K562 (cell line): ENCODE results near the gene FBXL13. TPM values are rescaled to one million over a fixed set of nuclear protein-coding genes. Genes with fewer than 3 reads are reported as not detected.

Source experiments
- ATAC-seq: fragments of 200-7000 bp; cut with Tn5 transposase; 3 replicates; pipeline ENCODE4 v1.9.1; 2020; ENCODE audit warnings: moderate library complexity
- BruUV-seq: library from RNA; stranded (reverse); fragments of 400-500 nt; replicated peaks from 2 replicates; lab custom pipeline; 2021; lab: Mats Ljungman, UMichigan
- CTCF ChIA-PET: fragments of 300-600 bp; formaldehyde crosslinking; extraction: SDS; loops from one replicate; lab custom pipeline; 2021; ENCODE audit warnings: low intra/inter-chr PET ratio; lab: Yijun Ruan, JAX
- POLR2A ChIA-PET: fragments of 300-600, 350-650 bp; sonication (Branson Sonifier 250); formaldehyde crosslinking; extraction: SDS; loops from one replicate; lab custom pipeline; 2021; ENCODE audit warnings: antibody characterized with exemption, inconsistent platforms; lab: Yijun Ruan, JAX
- DNase-seq, 4 experiments: peaks; one replicate each; pipeline versions ENCODE4 v3.0.0 to v3.0.0-alpha.2; 2011 to 2018; ENCODE audit warnings: low spot score in 3 of 4, mixed read lengths in 3 of 4; ENCODE audit errors: extremely low read depth in 1 of 4
- FAIRE-seq: peaks from 2 replicates; lab custom pipeline; 2011; peaks lifted over from hg19 to GRCh38; lab: Jason Lieb, UNC
- H2AFZ ChIP-seq: 2 replicates; pipeline ENCODE4 v1.6.0; 2011; ENCODE audit warnings: low read depth, low read length, control low read depth, inconsistent platforms
- H3K27ac ChIP-seq: fragments of 200-600 bp; 3 replicates; pipeline ENCODE4 v1.8.0; 2011; ENCODE audit warnings: low read depth, mild to moderate bottlenecking, control low read depth, inconsistent platforms, low read length, moderate library complexity, mixed read lengths; ENCODE audit errors: extremely low read depth
- H3K27me3 ChIP-seq, 2 experiments: fragments of 300-600 bp in 1 of 2; 2 replicates in 1 of 2; 3 replicates in 1 of 2; pipeline versions ENCODE4 v1.6.0 to v1.8.0; 2011; ENCODE audit warnings: inconsistent platforms in 2 of 2, low read length in 2 of 2, mild to moderate bottlenecking in 1 of 2, mixed read lengths in 1 of 2, moderate library complexity in 1 of 2; ENCODE audit not compliant: control insufficient read depth in 2 of 2, insufficient read depth in 2 of 2
- H3K36me3 ChIP-seq: fragments of 300-600 bp; 3 replicates; pipeline ENCODE4 v1.8.0; 2011; ENCODE audit warnings: mild to moderate bottlenecking, low read length, inconsistent platforms; ENCODE audit not compliant: control insufficient read depth, insufficient read depth
- H3K4me1 ChIP-seq, 2 experiments: fragments of 200-600 bp in 1 of 2; replicated peaks in 1 of 2; 2 replicates in 1 of 2; 3 replicates in 1 of 2; pipeline versions ENCODE4 v1.5.1 to v1.8.0; 2011; ENCODE audit warnings: inconsistent platforms in 2 of 2, low read length in 2 of 2, mild to moderate bottlenecking in 1 of 2, mixed read lengths in 1 of 2, moderate library complexity in 1 of 2; ENCODE audit not compliant: control insufficient read depth in 2 of 2, insufficient read depth in 2 of 2
- H3K4me2 ChIP-seq: 2 replicates; pipeline ENCODE4 v1.6.1; 2011; ENCODE audit warnings: low read length, control low read depth, inconsistent platforms, mixed read lengths; ENCODE audit not compliant: insufficient read depth
- H3K4me3 ChIP-seq: fragments of 200-600 bp; sonication (generic), shearing (Covaris generic); 2 replicates; pipeline ENCODE4 v1.5.1; 2016; ENCODE audit warnings: control low read depth, inconsistent platforms
- H3K79me2 ChIP-seq: fragments of 200-600 bp; 3 replicates; pipeline ENCODE4 v1.8.0; 2011; ENCODE audit warnings: low read length, inconsistent platforms; ENCODE audit not compliant: control insufficient read depth, insufficient read depth
- H3K9ac ChIP-seq, 2 experiments: 2 replicates each; pipeline versions ENCODE4 v1.6.0 to v1.6.1; 2011; ENCODE audit warnings: low read depth in 2 of 2, low read length in 2 of 2, control low read depth in 1 of 2, inconsistent platforms in 1 of 2, mild to moderate bottlenecking in 1 of 2, mixed read lengths in 1 of 2; ENCODE audit not compliant: insufficient read depth in 1 of 2
- H3K9me1 ChIP-seq: one replicate; pipeline ENCODE4 v1.6.0; 2011; ENCODE audit warnings: inconsistent platforms, mild to moderate bottlenecking, low read length, moderate library complexity; ENCODE audit not compliant: control insufficient read depth, insufficient read depth
- H3K9me3 ChIP-seq: replicated peaks from 2 replicates; pipeline ENCODE4 v1.5.1; 2011; ENCODE audit warnings: low read depth, low read length, inconsistent platforms; ENCODE audit not compliant: control insufficient read depth, insufficient read depth
- H4K20me1 ChIP-seq: replicated peaks from 2 replicates; pipeline ENCODE4 v1.6.1; 2011; ENCODE audit warnings: low read length, inconsistent platforms, mixed read lengths; ENCODE audit not compliant: control insufficient read depth, insufficient read depth
- CHD4 ChIP-seq: fragments of 200-600 bp; sonication (generic); IDR thresholded peaks from 3 replicates; pipeline ENCODE4 v1.6.1; 2012; ENCODE audit warnings: low read depth, mild to moderate bottlenecking, mixed read lengths, low read length, inconsistent platforms; ENCODE audit not compliant: insufficient read depth, insufficient replicate concordance, poor library complexity, severe bottlenecking
- MEIS2 ChIP-seq: fragments of 450-650 bp; IDR thresholded peaks from 2 replicates; pipeline ENCODE4 v1.6.1; 2014; ENCODE audit warnings: mild to moderate bottlenecking; ENCODE audit not compliant: partially characterized antibody
- PBX2 ChIP-seq, 2 experiments: IDR thresholded peaks in 1 of 2; conservative IDR thresholded peaks in 1 of 2; 2 replicates each; pipeline ENCODE4 v1.6.1; 2016; ENCODE audit warnings: low read depth in 2 of 2, mild to moderate bottlenecking in 1 of 2, missing compliant biosample characterization in 1 of 2, missing genetic modification characterization in 1 of 2, moderate library complexity in 1 of 2
- PKNOX1 ChIP-seq: fragments of 450-650 bp; IDR thresholded peaks from 2 replicates; pipeline ENCODE4 v1.6.1; 2016
- ZFP1 ChIP-seq: fragments of 450-650 bp; formaldehyde crosslinking; IDR thresholded peaks from 2 replicates; pipeline ENCODE4 v1.4.0; 2020; ENCODE audit warnings: mild to moderate bottlenecking, mixed read lengths
- ZZZ3 ChIP-seq: fragments of 450-650 bp; IDR thresholded peaks from 2 replicates; pipeline ENCODE4 v1.6.1; 2016; ENCODE audit warnings: antibody characterized with exemption, mild to moderate bottlenecking, moderate library complexity
- in situ Hi-C: fragments of 300-500 bp; cut with MboI; formaldehyde crosslinking; loops from 4 replicates; pipeline ENCODE4 v1.15.0; 2018; ENCODE audit warnings: inconsistent platforms, mixed read lengths
- intact Hi-C: fragments of 100-400 bp; cut with micrococcal nuclease; formaldehyde crosslinking; loops from 2 replicates; pipeline ENCODE4 v1.14.2; 2022
- polyA plus RNA-seq, 8 experiments: library from polyadenylated mRNA; depleted of rRNA in 4 of 8; stranded (reverse) in 5 of 8; unstranded in 3 of 8; fragments of >200 nt; fragmentation: Nextera tagmentation in 2 of 8; fragmentation: Illumina TruSeq in 1 of 8; extraction: Ambion mirVana in 2 of 8; extraction: Trizol in 1 of 8; gene quantifications; 2 replicates each; pipeline versions ENCODE4 v1.2.1 to v1.2.3, GENCODE V29; 2011 to 2014; ENCODE audit warnings: inconsistent platforms in 1 of 8, missing spikeins in 1 of 8
- total RNA-seq, 7 experiments: library from RNA; depleted of rRNA in 6 of 7; stranded (reverse); fragments of >200 nt in 6 of 7; fragmentation: Illumina TruSeq in 2 of 7; extraction: Trizol in 2 of 7; gene quantifications; 2 replicates each; pipeline versions ENCODE4 v1.2.1 to v1.2.3, GENCODE V29; 2011 to 2021; ENCODE audit warnings: low replicate concordance in 1 of 7

The FBXL13 gene
- total and polyA plus RNA-seq, 9 of the 15 experiments (the other 6 are each of a cell fraction or from before 2014, with no cell fraction given), result 16.3 to 55.0 (median 25.4) TPM

- Histone ChIP-seq H3K79me2 (no peaks in the 10 kb centered on the region), H3K4me1 (no peaks in the 10 kb centered on the region), H3K36me3 (peaks cover 19% of the 10 kb centered on the region), H3K4me2 (no peak overlapping the region), H3K9me3 (no peaks in the 10 kb centered on the region), H3K9me1 (no peaks in the 10 kb centered on the region), H3K27me3 (no peaks in the 10 kb centered on the region), H3K27ac (no peak overlapping the region), H3K9ac (no peak overlapping the region), H3K4me3 (no peak overlapping the region), H2AFZ (no peak overlapping the region), H4K20me1 (no peaks in the 10 kb centered on the region)
- DNase-seq, result no peak
- TF ChIP-seq PBX2 (CRISPR knock-in tag; IDR thresholded peaks at IDR 0.05; ENCODE audit: low read depth), result no peak
- 0 out of 2 replicates have a peak, but pooled peaks have one; percentile 15 for TF ChIP-seq PBX2 (tag; conservative IDR thresholded peaks at IDR 0.05; ENCODE audit: low read depth)
- no peak for TF ChIP-seq CHD4
- TF ChIP-seq ZZZ3, result no peak
- TF ChIP-seq PKNOX1, result peak; percentile 39; the same call in 1 of the 2 replicates
- no peak for TF ChIP-seq ZFP1 (CRISPR knock-in tag)
- TF ChIP-seq MEIS2, result peak; percentile 27
- ChIA-PET CTCF (no interaction called here), POLR2A (no interaction called here)
- no peak for ATAC-seq
- in situ Hi-C loops (no loop called here), intact Hi-C loops (no loop called here)
- FAIRE-seq, result no peak
- BruUV-seq, result no TSS peak
Observed at GRCh38 chr7:102842284-102842683, 232.3 kb downstream of the FBXL13 start.
